Measurements from ENCODE around the gene SPAG6.
"Not testable (repeated sequence)": the region's sequence is repeated elsewhere in the genome, so short reads cannot be mapped to it uniquely, and the experiment has no call there.

Gene SPAG6

GRCh38 chr10:22342421-22342820, 2.9 kb upstream of the SPAG6 start:
- no peak for DNase-seq

DNA sequence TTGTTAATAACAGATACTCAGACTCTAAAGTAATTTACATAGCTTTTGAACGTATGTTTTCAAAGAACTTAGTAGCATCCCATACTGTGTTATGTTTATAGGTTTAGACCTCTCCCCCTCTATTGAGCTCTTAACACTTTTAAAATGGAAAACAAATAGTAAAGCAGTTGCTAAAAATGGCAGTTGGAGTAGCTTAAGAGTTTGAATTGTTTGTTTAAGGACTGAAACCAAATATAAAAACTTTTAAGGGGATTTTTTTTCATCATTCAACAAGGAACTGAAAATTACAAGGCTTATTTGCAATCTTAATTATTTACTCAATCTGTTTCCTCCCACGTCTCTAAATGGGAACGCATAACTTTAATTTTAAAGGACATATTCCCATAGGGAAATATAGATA, 1.6 kb upstream of the SPAG6 start:
- DNase-seq, result no peak

DNA sequence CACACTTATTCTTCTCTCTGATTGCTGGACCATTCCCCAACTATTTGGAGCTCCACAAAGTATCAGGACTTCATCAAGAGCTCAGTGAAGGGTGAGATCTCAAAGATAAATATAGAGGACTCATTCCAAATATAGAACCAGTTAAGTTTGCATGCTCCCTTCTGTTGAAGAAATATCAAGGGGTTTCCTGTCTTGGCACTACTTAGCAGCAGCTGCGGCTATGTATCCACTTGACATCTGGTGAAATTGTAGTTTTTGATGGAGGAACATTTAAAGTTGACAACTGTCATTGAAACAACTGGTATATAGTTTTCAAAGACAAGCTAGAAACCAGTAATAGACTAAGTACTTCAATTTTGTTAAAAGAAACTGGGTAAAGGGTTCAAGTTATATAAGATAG, 1.0 kb upstream of the SPAG6 start:
- DNase-seq, result no peak

GRCh38 chr10:22344781-22345300, 455 bp upstream of the SPAG6 start:
- no peak for DNase-seq

DNA sequence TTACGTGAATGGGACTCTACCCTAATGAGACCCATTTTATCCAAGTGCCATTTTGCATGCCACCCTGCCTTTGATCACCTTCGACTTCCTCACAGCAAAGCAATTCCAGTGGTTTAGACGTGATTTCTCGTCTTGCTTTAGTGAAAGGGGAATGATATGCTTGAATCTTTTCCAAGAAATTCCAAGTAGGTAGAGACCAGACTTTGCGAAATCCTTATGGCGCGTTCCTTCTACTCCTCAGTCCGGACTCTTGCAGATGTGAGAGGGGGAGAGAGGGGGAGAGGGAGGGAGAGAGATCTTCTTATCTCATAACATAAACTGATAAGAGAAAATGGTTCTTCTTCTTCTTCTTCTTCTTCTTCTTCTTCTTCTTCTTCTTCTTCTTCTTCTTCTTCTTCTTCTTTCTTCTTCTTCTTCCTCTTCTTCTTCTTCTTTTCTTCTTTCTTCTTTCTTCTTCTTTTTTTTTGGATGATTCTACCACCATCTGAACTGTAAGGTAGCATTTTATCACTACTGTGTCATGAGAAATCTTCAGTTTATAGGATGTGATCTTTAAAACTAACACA, 883 bp downstream of the SPAG6 start:
- DNase-seq, result no peak

GRCh38 chr10:22349755-22350154, 4.5 kb downstream of the SPAG6 start:
- DNase-seq, result no peak

DNA sequence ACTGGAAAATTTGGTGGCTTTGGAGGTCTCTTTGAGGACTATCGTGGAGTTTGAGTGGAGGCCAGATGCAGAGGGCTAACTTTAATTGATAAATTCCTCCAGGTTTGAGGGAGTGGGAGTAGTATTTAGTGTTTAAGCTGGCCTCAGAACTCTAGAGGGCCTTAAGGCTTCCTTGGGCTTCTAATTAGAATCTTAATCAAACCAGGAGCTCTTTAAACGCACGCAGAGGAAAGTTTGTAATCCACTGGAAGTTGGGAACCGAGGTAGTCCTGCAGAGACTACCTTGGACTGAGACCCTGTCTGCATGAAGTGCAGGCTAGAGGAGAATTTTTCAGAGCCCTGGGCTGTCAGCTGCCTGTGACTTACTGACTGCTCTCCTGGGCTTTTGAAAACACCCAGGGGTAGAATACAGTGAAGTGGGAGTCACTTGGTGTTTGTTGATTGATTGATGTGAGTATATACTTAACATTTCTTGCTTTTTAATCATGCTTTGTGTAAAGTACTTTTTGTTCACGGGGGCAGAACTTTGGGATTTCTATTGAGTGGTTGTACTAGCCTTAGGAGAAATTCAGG, 5.9 kb downstream of the SPAG6 start:
- no peak for DNase-seq

GRCh38 chr10:22356324-22356873, 11.1 kb downstream of the SPAG6 start:
- no peak for DNase-seq

DNA sequence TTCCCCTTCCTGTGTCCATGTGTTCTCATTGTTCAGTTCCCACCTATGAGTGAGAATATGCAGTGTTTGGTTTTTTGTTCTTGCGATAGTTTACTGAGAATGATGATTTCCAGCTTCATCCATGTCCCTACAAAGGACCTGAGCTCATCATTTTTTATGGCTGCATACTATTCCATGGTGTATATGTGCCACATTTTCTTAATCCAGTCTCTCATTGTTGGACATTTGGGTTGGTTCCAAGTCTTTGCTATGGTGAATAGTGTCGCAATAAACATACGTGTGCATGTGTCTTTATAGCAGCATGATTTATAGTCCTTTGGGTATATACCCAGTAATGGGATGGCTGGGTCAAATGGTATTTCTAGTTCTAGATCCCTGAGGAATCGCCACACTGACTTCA, 12.5 kb downstream of the SPAG6 start:
- DNase-seq, result not testable (repeated sequence)

DNA sequence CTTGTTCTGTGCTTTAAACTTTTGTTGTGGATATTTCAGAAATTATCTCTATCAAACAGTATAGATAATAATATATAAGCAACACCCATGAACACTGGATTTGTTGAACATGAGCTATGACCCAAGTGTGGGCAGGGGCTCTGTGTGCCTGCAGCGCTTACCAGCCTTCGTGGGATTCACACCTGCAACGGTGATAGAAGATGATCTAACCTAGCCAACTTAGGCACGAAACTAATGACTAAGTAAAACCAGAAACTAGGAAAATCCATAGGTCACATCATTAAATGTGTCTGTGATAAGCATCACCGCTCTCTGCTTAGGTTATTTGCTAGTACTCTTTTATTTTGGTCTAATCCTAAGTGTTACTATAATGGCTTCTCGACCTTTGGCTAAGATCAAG, 18.0 kb downstream of the SPAG6 start:
- DNase-seq, result no peak

GRCh38 chr10:22364407-22365140, 19.3 kb downstream of the SPAG6 start:
- DNase-seq, result no peak

- no peak for DNase-seq
Measured at GRCh38 chr10:22365233-22365632, 19.9 kb downstream of the SPAG6 start.

- no peak for DNase-seq
Measured at GRCh38 chr10:22365644-22366434, 20.5 kb downstream of the SPAG6 start.

GRCh38 chr10:22366435-22366703, 21.1 kb downstream of the SPAG6 start:
- DNase-seq, result no peak

DNA sequence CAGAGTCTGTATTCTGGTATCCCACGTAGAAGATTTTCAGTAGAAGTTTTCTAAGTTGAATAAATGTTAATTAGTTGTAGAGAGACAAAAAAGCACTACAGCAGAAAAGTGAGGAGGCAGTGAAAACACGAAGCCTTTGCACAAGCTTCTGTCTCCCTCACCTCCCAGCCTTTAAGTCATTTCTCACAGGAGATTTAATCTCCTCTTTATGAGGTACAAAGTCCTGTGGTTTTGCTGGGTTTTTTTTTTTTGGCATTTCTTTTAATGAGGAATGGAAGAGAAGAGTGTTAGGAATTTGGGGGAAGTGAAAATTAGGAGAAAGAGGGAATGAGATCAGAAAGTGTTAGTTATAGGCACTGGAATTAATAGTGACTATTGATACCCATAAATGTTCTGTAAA, 21.5 kb downstream of the SPAG6 start:
- DNase-seq, result no peak

DNA sequence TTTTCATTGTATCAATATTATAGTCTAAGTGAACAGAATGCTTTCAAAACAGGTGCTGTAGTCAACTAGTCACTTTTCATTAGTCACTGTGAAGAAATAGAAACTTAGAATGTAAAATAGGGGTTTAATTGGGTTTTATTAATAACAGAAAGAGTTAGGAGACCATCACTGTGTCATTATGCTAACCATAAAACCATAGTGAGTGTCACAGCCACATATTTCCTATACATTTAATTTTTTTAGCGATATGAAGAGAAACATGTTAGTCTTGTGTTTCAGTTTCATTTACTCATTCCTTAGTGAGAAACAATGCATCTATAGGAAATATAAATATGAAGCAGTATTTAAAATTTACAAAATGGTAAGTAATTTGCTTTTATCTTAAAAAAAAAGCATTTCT, 22.2 kb downstream of the SPAG6 start:
- no peak for DNase-seq

DNA sequence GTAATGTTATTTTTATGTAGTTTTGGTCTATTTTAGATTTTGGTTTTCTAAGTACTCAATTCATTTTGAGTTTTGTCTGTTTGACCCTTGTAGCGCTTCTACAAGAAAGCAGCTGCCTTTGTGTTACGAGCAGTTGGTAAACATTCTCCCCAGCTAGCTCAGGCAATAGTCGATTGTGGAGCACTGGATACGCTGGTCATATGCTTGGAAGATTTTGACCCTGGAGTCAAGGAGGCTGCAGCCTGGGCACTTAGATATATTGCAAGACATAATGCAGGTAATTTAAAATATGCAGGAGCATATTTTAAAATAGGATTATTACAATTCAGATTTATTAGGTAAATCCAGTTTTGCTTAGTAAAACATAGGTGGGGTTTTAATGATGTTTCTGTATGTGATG, 23.1 kb downstream of the SPAG6 start:
- no peak for DNase-seq

DNA sequence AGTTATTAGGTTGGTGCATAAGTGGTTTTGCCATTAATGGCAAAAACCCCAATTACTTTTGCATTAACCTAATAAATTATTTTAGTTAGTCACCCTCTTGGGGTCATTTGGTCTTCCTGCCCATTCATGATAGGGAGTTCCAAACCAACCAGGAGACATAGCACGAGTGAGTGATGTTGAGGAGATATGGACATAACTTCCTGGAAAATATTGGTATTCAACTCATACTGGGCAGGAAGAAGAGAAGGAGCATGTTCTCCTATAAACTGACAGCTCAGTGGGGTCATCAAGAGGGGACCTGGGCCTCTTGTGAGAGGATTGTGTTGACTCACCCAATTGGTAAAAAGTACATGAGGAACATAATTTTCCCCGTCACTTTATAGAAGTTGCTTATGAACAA, 23.7 kb downstream of the SPAG6 start:
- DNase-seq, result no peak

- no peak for DNase-seq
Measured at GRCh38 chr10:22369434-22370072, 24.3 kb downstream of the SPAG6 start.

DNA sequence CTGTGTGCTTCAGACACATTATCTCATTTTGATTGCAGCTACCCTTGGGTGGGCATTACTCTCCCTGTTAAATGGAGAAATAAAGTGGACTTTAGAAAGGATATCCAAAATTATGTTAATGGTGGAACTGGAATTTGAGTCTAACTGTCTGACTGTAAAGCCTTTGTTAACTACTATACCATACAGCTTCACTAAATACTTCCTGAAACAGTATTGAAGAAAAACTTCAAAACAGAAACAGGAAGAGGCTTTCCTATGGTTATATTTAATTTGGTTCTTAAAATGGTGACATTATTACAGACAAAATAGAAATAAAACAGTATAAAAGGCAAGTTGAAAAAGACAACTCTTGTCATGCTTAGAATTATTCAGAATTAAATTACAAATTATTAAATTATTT, 25.0 kb downstream of the SPAG6 start:
- DNase-seq, result no peak

DNA sequence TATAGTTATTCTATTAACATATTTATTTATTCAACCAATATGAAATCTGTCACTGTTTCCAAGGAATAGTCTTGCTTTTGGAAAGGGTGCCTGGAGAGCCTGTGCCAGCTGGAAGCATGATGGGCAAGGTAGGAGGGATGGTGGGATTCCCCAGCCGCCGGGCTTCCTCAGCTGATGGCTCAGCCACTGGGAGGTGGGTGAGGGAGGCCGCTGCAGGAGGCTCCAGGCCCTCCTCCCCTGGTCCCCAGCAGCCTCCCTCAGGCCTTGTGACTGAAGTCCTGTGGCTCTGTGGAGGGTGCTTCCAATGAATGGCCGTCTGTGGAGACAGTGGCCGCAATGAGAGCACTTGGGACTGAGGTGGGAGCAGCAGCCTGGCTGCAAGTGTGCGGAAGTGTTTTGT, 27.0 kb downstream of the SPAG6 start:
- DNase-seq, result no peak

DNA sequence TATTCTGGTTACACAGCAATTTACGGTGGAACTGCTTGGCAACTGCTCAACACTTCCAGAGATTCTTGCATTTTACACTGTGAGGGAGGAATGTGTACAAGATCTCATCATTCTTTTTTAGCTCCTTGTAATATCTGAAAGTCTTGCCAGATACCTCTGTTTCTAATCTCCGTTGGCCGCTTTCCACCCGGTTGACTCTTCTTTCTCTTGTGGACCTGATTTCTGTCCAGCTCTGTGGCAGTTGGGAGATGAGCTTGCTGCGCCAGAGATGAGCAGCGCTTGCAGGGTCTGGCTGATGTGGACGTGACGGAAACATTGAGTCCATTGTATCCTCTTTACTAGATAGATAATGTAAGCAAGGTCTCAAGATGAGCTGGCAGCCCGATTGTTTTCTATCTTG, 27.6 kb downstream of the SPAG6 start:
- DNase-seq, result no peak

DNA sequence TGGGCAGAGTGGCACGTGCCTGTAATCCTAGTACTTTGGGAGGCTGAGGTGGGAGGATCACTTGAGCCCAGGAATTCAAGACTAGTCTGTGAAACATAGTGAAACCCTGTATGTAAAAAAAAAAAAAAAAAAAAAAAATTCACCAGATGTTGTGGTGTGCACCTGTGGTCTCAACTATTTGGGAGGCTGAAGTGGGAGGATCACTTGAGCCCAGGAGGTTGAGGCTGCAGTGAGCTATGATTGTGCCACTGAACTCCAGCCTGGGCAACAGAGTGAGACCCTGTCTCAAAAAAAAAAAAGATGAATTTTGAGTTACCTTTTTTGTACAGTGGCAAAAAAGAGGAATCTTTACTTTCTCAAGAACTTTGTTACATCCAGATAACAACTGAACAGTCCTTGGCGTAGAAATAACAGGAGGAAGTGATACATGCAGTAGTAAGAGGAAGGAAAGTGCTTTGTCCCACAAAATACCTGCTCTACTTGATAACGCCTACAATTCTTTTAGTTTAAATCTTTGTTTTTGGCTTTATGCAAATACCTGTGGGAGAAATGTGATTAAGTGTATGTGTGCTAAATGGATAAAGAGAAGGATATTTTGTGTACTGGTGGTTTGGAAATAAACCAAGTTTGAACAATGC, 29.3 kb downstream of the SPAG6 start:
- no peak for DNase-seq

All from DMS79 treated with DMSO at 0.1 percent for 48 hours (cell line).